ENCODE results near the gene TFPI.
"Not testable (repeated sequence)": the region's sequence is repeated elsewhere in the genome, so short reads cannot be mapped to it uniquely, and the experiment has no call there.

TFPI gene

GRCh38 chr2:187552828-187553681, 1.2 kb downstream of the TFPI start:
- DNase-seq = no peak

DNA sequence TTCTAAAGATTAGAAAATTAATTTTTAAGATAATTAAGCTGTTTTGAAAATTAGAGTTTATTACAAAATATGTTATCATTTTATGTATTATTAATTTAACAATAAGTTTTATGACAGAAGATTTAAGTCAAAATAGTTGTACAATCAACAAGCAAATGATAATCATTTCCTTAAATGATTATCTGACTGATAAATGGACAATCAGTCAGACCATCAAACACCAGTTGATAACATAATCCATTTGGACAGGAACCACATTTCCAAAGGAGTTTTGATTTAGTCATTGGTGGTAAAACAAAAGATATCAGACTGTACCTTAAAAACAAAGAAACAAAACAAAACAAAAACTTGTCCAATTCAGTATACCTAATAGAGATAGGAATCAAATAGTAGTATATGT, 1.9 kb downstream of the TFPI start:
- no peak for DNase-seq

GRCh38 chr2:187550857-187551256, 3.4 kb downstream of the TFPI start:
- no peak for DNase-seq

GRCh38 chr2:187549951-187550555, 4.2 kb downstream of the TFPI start:
- no peak for DNase-seq

- DNase-seq = no peak
Measured at GRCh38 chr2:187549193-187549592, 5.0 kb downstream of the TFPI start.

- no peak for DNase-seq
Measured at GRCh38 chr2:187548656-187549055, 5.6 kb downstream of the TFPI start.

- no peak for DNase-seq
Measured at GRCh38 chr2:187547353-187547979, 6.8 kb downstream of the TFPI start.

DNA sequence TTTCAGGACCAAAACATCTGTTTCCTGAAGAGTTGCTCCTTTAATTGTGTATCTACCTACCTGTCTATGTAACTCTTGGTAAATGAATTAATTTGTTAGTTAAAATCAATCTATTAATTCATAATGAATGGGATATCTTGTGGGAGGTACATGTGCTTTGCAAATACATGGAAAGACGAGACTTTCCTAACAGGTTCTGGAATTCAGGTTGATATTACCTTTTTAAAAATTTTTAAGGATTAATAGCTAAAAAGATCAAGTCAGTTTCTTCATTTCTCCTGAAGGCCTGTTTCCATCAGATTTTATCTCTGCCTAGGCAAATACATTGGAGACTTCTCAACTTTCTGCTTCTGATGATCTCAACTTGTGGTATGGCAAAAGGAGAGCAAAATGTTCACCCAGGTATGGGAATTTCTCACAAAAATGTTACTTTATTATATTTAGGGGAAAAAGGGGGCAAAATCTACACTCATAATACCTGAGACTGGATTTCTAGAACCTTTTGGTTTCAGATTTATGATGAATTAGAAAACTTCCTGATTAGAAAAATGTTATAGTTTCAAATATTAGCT, 7.4 kb downstream of the TFPI start:
- DNase-seq = no peak

GRCh38 chr2:187545238-187545751, 8.9 kb downstream of the TFPI start:
- DNase-seq = no peak

DNA sequence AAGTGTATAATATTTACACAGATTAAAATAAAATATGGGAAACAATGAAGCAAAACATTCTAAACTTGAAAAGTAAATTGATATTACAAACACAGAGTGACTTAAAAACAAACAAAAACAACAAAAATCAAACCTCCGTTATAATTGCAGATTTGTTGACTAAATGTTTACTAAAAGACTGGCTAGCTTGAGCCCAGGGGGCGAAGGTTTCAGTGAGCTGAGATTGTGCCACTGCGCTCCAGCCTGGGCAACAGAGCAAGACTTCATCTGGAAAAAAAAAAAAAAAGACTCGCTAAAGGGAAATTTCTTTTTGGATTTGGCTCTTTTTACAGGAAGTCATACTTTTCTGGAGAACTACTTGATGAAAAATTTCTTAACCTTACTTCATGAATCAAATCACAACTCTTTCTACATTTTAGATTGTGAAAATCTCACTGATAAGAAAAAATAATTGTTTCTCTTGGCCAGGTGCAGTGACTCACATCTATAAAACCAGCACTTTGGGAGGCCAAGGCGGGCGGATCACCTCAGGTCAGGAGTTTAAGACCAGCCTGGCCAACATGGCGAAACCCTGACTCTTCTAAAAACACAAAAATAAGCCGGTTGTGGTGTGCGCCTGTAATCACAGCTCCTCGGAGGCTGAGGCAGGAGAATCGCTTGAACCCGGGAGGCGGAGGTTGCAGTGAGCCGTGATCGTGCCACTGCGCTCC, 9.7 kb downstream of the TFPI start:
- DNase-seq = no peak

DNA sequence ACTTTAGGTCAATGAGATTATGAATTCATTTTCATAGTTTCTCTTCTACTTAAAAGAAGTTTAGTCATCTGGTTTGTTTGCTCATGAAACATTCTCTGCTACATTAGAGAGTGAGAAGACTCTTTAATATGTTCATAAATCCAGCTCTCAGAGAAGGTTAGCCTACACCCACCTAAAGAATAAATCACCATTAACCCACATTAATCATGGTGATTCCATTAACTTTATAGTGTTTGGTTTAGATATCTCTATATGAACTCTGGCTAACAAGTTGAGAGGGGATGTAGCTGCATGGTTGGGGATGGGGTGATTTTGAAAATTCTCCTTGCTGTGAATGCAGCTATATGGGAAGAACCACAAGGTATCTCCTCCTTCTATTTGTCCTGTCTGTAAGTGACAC, 10.7 kb downstream of the TFPI start:
- DNase-seq = no peak

GRCh38 chr2:187542123-187542522, 12.1 kb downstream of the TFPI start:
- DNase-seq = no peak

- no peak for DNase-seq
Measured at GRCh38 chr2:187541086-187542085, 12.8 kb downstream of the TFPI start.

- DNase-seq = not testable (repeated sequence)
Measured at GRCh38 chr2:187538222-187538621, 16.0 kb downstream of the TFPI start.

- not testable (repeated sequence) for DNase-seq
Measured at GRCh38 chr2:187535381-187535780, 18.9 kb downstream of the TFPI start.

DNA sequence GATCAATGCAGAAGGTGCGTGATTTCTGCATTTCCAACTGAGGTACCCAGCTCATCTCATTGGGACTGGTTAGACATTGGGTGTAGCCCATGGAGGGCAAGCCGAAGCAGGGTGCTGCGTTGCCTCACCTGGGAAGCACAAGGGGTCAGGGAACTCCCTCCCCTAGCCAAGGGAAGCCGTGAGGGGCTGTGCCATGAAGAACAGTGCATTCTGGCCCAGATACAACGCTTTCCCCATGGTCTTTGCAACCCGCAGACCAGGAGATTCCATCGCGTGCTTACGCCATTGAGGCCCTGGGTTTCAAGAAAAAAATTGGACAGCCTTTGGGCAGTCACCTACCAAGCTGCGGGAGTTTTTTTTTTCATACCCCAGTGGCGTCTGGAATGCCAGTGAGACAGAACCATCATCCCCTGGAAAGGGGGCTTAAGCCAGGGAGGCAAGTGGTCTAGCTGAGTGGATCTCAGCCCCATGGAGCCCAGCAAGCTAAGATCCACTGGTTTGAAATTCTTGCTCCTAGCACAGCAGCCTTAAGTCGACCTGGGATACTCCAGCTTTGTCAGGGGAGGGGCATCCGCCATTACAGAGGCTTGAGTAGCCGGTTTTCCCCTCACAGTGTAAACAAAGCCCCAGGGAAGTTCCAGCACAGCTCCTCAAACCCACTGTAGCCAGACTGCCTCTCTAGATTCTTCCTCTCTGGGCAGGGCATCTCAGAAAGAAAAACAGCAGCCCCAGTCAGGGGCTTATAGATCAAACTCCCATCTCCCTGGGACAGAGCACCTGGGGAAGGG, 21.7 kb downstream of the TFPI start:
- DNase-seq = no peak

GRCh38 chr2:187529977-187530721, 24.1 kb downstream of the TFPI start:
- DNase-seq = no peak

DNA sequence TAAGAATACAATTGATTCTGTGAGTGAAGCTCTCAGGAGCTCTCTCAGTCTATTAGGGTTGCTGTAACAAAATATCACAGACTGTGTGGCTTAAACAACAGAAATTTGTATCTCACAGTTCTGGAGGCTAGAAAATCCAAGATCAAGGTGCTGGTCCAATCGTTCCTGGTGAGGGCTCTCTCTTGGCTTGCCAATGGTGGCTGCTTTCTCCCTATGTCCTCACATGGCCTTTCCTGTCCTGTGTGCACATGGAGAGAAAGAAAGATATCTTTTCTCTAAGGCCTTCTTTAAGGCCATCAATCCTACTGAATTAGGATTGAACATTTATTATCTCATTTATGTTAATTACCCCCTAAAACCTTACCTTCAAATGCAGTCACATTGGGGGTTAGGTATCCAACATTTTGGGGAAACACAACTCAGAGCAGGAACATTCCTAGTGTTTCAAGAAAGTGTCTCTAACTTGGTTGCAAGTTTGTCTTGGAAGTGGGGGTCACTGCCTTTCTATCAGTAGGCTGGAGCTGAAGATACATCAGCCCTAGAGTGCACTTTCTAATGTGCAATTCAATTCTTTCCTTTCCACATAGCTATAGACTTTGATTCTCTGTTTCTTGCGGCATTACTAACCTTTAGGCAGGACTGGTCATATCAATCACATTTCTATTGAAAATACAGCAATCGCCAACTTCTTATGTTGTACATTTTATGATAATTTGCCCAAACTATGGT, 24.8 kb downstream of the TFPI start:
- DNase-seq = no peak

DNA sequence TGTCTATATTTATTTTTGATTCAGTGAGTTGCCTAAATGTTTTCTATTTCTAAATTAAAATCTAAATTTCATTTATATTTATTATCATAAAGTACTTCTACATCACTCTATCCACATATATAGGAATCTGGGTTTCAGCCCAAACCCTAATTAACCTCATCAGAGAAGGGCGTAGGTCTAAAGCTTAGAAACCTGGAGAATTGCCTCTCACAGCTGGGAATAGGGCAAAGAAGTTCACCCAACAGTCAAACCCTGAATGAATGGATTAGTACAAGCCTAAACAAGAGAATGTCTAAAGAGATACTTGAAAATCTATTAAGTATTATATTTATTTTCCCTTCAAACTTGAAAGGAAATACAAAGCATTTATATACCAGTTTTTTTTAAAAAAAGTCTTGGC, 26.2 kb downstream of the TFPI start:
- no peak for DNase-seq

Data from NCI-H2081 treated with DMSO at 0.1 percent for 48 hours (cell line).